Glomerular visceral epithelial cell (primary cell): Measurements from ENCODE around the gene UNC13C.
"Not testable (repeated sequence)": the region's sequence is repeated elsewhere in the genome, so short reads cannot be mapped to it uniquely, and the experiment has no call there.

Experiments used
- DNase-seq: peaks from one replicate; pipeline ENCODE4 v3.0.0-alpha.2; 2016; ENCODE audit errors: extremely low spot score

The UNC13C gene

GRCh38 chr15:54304321-54304720, 326.1 kb downstream of the UNC13C start:
- DNase-seq: no peak

DNA sequence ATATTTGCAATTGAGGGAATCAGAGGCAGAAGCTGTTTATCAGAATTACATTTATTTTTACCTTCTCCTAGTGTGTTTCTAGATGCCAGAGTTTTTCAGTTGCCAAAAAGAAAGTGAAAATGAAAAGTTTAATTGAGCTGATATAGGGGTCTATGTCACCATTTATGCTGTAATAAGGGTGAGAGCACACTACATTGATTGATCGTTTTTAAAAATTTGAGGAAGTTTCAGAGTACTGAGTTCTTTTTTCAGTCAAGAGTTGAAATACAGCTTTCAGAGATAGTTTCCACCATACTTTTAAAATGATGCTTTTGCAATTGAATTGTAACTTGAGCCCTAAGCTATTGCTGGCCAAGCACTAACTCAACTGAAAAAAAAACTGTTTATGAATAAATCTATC, 326.9 kb downstream of the UNC13C start:
- DNase-seq: no peak

DNA sequence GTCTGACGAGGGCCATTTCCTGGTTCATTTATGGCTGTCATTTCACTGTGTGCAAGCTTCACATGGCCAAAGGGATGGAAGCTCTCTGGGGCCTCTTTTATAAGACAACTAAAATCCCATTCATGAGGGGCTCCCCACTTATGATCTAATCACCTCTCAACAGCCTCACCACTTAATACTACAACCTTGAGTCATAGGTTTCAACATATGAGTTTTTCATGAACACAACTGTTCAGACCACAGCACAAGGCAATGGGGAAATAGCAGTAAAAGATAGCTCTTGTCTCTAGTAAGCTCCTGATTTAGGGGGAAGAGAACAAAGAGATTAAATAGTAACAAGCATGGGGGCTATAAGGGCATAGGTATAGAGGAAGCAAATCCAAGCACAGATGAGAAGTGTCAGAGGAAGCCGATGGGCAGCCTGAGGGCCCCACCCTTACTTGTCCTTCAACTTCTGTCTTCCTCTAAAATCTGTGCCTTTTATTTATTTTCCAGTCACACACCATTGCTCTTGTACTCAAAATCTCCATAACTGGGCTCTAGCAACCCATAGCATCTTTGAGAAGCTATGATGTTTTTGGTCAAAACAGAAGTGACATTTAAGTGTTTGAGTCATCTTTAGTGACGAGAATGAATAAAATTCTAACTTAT, 329.1 kb downstream of the UNC13C start:
- DNase-seq: no peak

GRCh38 chr15:54307926-54308325, 329.7 kb downstream of the UNC13C start:
- DNase-seq: no peak

DNA sequence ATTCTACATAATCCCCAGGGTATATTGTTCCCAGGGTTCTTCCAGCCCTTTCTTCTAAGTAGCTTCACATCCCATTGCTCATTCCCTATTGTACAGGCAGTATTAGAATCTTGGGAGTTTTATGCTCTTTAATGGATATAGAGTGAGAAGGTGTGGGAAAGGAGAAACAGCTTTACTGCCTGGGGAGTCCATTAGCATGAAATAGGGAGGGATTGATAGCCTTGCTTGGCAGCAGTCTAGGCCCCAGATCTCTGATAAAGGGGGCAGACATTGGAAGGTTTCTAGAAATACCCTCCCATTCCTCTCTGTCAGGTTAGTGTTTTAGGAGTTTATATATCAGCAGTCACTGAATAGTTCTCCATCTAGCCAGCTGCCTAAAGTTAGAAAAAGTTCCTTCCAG, 334.3 kb downstream of the UNC13C start:
- DNase-seq: no peak

- no peak for DNase-seq
Observed at GRCh38 chr15:54321426-54321825, 343.2 kb downstream of the UNC13C start.

- DNase-seq: no peak
Observed at GRCh38 chr15:54322341-54322740, 344.1 kb downstream of the UNC13C start.

- no peak for DNase-seq
Observed at GRCh38 chr15:54345301-54345700, 367.1 kb downstream of the UNC13C start.

GRCh38 chr15:54345827-54346226, 367.6 kb downstream of the UNC13C start:
- DNase-seq: no peak

DNA sequence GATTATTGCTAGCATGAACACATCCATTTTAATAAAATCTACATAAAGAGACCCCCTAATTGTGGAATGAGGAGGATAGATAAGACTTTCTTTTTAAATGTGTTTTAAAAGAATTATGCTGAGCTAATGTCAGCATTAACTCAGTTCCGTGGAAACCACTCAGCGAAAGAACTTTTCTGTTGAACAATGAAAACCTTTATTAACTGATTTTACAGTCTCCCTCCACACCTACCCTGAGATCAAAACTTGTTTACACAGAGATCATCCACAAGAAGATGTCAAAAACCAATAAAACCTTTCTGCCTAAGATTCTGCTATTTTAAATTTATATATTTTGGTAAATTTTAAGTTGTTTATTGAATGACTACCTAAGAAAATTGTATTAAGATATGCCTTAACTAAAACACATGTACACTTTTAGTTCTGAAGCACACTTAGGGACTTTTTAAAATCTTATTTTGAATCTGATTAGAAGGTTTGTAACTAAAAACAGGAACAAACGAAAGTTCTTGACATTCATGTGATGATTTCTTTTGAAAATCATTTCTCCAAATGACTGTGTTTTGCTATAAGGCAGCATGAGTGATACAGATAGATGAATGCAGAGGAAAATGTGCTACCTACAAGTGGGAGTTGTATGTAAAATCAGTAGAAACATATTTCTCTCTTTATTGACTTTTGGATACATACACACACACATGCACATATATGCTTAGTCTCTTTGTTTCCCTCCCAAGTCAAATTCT, 369.0 kb downstream of the UNC13C start:
- DNase-seq: no peak

DNA sequence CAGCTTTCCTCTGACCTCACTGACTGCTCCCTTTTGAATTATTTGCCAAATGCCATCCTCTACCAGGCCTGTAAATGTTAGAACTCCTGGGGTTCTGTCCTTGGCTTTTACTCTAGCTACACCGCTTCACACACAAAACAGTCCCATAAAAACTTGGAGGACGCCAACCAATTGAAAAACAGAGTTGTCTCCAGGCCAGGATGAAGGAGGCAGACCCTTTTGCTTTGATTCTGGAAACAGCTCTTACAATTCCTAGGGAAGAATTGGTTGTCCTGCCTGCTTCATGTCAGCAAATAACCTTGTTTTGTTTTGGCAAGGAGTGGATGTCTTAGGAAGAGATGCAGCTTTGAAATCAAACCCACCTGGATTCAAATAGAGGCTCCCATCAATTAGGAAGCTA, 375.5 kb downstream of the UNC13C start:
- DNase-seq: no peak

- no peak for DNase-seq
Observed at GRCh38 chr15:54354341-54354740, 376.1 kb downstream of the UNC13C start.

DNA sequence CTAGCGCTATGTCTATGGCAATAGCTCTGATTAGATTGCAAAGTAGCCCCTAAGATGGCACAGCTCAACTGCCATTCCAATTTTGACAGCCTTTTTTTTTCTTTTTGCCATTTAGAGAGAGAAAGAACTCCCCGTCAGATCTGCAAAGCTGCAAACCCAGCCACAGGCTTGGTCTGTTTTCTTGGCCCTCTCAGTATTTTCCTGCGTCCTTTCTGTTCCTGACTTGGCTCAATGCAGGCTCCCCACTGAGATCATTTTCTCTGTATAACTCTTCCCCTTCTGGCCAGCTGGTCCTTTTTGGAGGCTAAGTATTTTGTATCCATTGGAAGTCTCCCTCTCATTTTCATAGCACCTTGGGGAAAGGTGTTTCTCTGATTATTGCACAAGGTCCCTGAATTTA, 386.7 kb downstream of the UNC13C start:
- no peak for DNase-seq

DNA sequence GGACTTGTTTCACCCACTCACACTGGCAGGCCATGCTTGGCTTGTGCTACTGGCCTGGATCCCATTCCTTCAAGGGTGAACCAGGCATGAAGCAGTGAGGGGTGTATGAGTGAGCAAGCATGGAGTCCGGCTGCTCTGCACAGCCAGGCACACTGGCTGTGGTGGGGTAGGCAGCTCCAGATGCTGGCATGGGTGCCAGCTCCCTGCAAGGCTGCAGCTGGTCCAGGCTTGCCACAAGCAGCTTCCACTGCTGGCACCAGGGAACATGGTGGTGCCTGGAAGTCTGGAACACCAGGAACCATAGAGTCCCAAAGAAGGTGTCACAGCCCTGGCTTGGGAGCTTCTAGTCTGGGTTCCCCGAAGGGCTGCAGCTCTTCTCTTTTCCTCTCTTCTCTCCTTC, 395.1 kb downstream of the UNC13C start:
- no peak for DNase-seq

DNA sequence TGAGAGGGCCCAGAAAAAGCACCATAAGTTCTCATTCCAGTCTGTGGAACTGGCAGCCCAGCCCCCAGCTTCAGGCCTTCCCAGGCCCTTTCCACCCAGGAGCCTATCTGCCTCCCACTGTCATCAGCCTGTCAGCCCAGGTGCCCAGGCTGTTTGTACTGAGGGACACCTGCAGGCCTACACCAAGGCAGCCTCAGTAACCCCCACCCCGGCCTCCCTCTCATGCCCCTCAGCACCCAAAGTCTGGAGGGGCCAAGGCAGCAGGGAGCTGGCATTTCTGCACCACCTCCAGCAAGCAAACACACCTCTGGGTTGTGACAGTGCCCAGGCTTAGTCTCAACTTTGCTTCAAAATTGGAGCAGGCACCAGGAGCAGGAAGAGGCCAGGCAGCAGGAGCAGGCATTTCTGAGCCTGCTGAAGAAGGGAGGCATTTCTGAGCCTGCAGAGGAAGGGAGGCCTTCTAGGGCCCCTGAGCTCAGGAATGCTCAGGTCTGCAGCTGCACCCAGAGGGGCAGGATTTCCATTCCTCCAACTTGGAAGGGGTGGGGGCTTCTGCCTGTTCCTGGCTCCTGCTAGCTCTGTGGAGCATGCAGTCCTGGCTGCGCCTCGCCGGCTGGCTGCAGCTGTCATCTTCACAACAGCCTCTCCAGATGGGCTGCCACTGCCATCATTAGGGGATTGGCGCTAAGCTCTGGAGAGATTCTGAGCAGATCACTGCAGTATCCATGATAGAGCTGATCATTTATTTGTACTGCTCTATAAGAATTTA, 396.1 kb downstream of the UNC13C start:
- no peak for DNase-seq

DNA sequence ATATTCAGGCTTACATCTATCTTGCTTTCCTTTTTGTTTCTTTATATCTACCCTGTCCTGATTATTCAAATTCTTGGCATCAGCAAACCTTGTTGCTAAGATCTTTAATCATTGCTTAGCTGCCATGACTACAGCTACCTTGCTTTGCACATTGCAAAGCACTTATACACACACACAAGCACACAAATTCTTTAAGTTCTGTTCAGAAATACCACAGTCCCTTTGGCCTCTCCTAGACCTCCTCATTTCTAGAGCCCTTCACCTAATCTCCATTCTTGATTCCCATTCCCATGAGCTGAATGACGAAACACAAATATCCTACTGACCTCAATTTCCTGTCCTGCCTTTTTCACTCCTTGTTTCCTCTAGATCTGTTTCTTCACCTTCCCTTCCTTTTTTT, 409.6 kb downstream of the UNC13C start:
- DNase-seq: no peak

DNA sequence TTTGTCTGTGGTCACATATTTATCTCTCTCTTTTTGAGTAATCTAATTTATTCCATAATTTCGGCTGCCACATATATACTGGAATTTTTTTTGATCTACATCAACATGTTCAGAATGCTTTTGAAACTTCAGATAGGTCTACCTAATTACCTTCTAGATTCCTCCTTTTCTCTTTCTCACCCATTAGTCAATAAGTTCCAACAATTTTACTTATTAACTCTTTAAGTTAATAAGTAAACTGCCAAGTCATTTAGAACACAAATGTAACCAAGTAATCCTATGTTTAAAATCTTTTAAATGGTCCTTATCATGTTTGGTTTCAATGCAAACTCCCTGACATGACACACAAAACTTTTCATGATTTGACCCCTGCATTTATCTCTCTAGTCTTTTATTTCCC, 410.5 kb downstream of the UNC13C start:
- no peak for DNase-seq

GRCh38 chr15:54410481-54410880, 432.2 kb downstream of the UNC13C start:
- DNase-seq: no peak

DNA sequence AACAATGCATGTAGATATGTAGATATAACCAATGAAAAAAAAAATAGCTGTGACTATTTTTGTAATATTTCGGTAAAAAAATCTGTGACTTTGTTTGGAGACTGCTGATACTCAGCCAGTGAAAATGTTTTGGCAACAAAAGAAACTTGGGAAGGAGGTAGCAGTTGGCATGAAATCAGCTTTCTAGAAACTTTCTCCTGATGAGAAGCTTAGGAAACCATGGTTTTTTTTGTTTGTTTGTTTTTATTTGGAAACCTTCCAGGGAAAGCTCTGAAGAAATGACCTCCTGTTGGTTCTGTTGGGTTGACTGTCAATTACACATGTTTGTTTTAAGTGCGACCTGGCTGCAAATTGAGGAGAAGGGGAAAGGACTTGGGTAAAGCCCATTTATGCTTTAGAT, 445.9 kb downstream of the UNC13C start:
- DNase-seq: no peak

- DNase-seq: no peak
Observed at GRCh38 chr15:54428596-54428995, 450.4 kb downstream of the UNC13C start.

DNA sequence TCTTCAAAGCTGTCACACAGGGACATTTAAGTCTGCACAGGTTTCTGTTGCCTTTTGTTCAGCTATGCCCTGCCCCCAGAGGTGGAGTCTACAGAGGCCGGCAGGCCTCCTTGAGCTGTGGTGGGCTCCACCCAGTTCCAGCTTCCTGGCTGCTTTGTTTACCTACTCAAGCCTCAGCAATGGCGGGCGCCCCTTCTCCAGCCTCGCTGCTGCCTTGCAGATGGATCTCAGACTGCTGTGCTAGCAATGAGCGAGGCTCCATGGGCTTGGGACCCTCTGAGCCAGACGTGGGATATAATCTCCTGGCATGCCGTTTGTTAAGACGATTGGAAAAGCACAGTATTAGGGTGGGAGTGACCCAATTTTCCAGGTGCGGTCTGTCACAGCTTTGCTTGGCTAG, 472.0 kb downstream of the UNC13C start:
- DNase-seq: not testable (repeated sequence)

- no peak for DNase-seq
Observed at GRCh38 chr15:54456413-54456812, 478.2 kb downstream of the UNC13C start.

- DNase-seq: no peak
Observed at GRCh38 chr15:54462511-54462913, 484.3 kb downstream of the UNC13C start.
